Measurements from ENCODE around the gene HPGDS. TPM values are rescaled to one million over a fixed set of nuclear protein-coding genes. Genes with fewer than 3 reads are reported as not detected.

HPGDS gene
- total RNA-seq, 1 experiment from 2014 or later: not detected

- CTCF ChIA-PET: no interaction called here
- H3K4me3 Mint-ChIP-seq: no peak overlapping the region
- H3K27ac Mint-ChIP-seq: no peak overlapping the region
- DNase-seq (ENCODE audit: low spot score) (no peak), ATAC-seq (no peak)
- TF ChIP-seq, protein P1, sequence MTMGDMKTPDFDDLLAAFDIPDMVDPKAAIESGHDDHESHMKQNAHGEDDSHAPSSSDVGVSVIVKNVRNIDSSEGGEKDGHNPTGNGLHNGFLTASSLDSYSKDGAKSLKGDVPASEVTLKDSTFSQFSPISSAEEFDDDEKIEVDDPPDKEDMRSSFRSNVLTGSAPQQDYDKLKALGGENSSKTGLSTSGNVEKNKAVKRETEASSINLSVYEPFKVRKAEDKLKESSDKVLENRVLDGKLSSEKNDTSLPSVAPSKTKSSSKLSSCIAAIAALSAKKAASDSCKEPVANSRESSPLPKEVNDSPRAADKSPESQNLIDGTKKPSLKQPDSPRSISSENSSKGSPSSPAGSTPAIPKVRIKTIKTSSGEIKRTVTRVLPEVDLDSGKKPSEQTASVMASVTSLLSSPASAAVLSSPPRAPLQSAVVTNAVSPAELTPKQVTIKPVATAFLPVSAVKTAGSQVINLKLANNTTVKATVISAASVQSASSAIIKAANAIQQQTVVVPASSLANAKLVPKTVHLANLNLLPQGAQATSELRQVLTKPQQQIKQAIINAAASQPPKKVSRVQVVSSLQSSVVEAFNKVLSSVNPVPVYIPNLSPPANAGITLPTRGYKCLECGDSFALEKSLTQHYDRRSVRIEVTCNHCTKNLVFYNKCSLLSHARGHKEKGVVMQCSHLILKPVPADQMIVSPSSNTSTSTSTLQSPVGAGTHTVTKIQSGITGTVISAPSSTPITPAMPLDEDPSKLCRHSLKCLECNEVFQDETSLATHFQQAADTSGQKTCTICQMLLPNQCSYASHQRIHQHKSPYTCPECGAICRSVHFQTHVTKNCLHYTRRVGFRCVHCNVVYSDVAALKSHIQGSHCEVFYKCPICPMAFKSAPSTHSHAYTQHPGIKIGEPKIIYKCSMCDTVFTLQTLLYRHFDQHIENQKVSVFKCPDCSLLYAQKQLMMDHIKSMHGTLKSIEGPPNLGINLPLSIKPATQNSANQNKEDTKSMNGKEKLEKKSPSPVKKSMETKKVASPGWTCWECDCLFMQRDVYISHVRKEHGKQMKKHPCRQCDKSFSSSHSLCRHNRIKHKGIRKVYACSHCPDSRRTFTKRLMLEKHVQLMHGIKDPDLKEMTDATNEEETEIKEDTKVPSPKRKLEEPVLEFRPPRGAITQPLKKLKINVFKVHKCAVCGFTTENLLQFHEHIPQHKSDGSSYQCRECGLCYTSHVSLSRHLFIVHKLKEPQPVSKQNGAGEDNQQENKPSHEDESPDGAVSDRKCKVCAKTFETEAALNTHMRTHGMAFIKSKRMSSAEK (CRISPR knock-in tag; IDR thresholded peaks at IDR 0.05; ENCODE audit: borderline replicate concordance): no peak
- no peak for TF ChIP-seq ZNF121 (CRISPR knock-in tag; IDR thresholded peaks at IDR 0.05)
- H3K27me3 Mint-ChIP-seq (ENCODE audit: low read depth): no peaks in the 10 kb centered on the region
- POLR2A ChIA-PET: no interaction called here
- H3K4me1 Mint-ChIP-seq: peaks cover 11% of the 10 kb centered on the region
- H3K9me3 Mint-ChIP-seq: no peaks in the 10 kb centered on the region
- no peaks in the 10 kb centered on the region for H3K36me3 Mint-ChIP-seq
Observed at GRCh38 chr4:94336303-94336702, 6.3 kb downstream of the HPGDS start.

GRCh38 chr4:94334962-94335361 lies 7.7 kb downstream of the HPGDS start:
- POLR2A ChIA-PET: no interaction called here
- peak overlapping the region; percentile 21; the same call in 1 of the 2 replicates for H3K27ac Mint-ChIP-seq
- H3K36me3 Mint-ChIP-seq: no peaks in the 10 kb centered on the region
- ATAC-seq: peak; percentile 67
- CTCF ChIA-PET: no interaction called here
- TF ChIP-seq, protein P2, sequence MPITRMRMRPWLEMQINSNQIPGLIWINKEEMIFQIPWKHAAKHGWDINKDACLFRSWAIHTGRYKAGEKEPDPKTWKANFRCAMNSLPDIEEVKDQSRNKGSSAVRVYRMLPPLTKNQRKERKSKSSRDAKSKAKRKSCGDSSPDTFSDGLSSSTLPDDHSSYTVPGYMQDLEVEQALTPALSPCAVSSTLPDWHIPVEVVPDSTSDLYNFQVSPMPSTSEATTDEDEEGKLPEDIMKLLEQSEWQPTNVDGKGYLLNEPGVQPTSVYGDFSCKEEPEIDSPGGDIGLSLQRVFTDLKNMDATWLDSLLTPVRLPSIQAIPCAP (CRISPR knock-in tag; IDR thresholded peaks at IDR 0.05): no peak
- TF ChIP-seq CBFB (CRISPR knock-in tag; IDR thresholded peaks at IDR 0.05; ENCODE audit: low read depth) (no peak), FOXJ3 (CRISPR knock-in tag; IDR thresholded peaks at IDR 0.05; ENCODE audit: borderline replicate concordance) (no peak)
- no peaks in the 10 kb centered on the region for H3K9me3 Mint-ChIP-seq
- no peak overlapping the region for H3K4me3 Mint-ChIP-seq
- DNase-seq (ENCODE audit: low spot score): no peak
- peaks cover 11% of the 10 kb centered on the region for H3K4me1 Mint-ChIP-seq
- no peaks in the 10 kb centered on the region for H3K27me3 Mint-ChIP-seq (ENCODE audit: low read depth)

DNA sequence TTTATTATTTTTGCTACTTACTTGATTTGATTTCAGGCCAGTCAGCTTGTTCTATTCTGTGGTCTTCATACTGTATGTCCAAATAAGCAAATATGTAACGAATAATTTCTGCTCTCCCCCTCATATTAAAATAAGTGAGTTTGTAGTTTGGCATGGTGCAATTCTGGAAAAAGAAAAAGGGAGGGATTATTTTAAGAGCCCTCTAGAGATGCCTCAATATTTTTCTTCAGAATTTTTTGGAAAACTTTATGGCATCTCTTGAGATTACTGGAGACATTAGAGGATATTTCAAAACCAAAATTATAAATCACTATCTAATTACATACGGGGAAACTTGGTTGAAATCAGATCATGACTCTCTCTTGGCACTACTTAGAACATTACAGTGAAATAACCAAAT lies 8.2 kb downstream of the HPGDS start:
- no peaks in the 10 kb centered on the region for H3K36me3 Mint-ChIP-seq
- DNase-seq (ENCODE audit: low spot score): no peak
- no peaks in the 10 kb centered on the region; the same call in 1 of the 2 replicates for H3K27me3 Mint-ChIP-seq (ENCODE audit: low read depth)
- H3K9me3 Mint-ChIP-seq: no peaks in the 10 kb centered on the region
- no peak for ATAC-seq
- H3K4me3 Mint-ChIP-seq: no peak overlapping the region
- no peak overlapping the region for H3K27ac Mint-ChIP-seq
- POLR2A ChIA-PET: interaction anchor here (0.6 kb wide), 1 partner anchor 759 kb away, joined by 3 read pairs; no protein-coding TSS in a partner anchor
- H3K4me1 Mint-ChIP-seq: peaks cover 11% of the 10 kb centered on the region
- CTCF ChIA-PET: interaction anchor here (1.2 to 1.6 kb wide), 3 partner anchors 7 to 73 kb away, joined by 3 to 8 read pairs (median 5); no protein-coding TSS in a partner anchor
- no peak for TF ChIP-seq MXD4 (CRISPR knock-in tag; IDR thresholded peaks at IDR 0.05; ENCODE audit: borderline replicate concordance)
- TF ChIP-seq FOXK1 (CRISPR knock-in tag; IDR thresholded peaks at IDR 0.05): no peak
- no peak for TF ChIP-seq ZNF317 (CRISPR knock-in tag; IDR thresholded peaks at IDR 0.05; ENCODE audit: borderline replicate concordance, low read depth)
- no peak for TF ChIP-seq ATF2 (CRISPR knock-in tag; IDR thresholded peaks at IDR 0.05; ENCODE audit: borderline replicate concordance, low read depth)
- TF ChIP-seq, protein P3, sequence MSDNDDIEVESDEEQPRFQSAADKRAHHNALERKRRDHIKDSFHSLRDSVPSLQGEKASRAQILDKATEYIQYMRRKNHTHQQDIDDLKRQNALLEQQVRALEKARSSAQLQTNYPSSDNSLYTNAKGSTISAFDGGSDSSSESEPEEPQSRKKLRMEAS (CRISPR knock-in tag; IDR thresholded peaks at IDR 0.05): no peak
- TF ChIP-seq, protein P4, sequence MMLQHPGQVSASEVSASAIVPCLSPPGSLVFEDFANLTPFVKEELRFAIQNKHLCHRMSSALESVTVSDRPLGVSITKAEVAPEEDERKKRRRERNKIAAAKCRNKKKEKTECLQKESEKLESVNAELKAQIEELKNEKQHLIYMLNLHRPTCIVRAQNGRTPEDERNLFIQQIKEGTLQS (CRISPR knock-in tag; conservative IDR thresholded peaks at IDR 0.05): no peak
- TF ChIP-seq ZNF121 (CRISPR knock-in tag; IDR thresholded peaks at IDR 0.05): no peak

- ChIA-PET CTCF (interaction anchor here (1.0 to 1.6 kb wide), 6 partner anchors 8 to 290 kb away, joined by 3 to 8 read pairs (median 4); no protein-coding TSS in a partner anchor), POLR2A (interaction anchor here (0.6 kb wide), 1 partner anchor 760 kb away, joined by 3 read pairs; no protein-coding TSS in a partner anchor)
- DNase-seq (ENCODE audit: low spot score) (no peak), ATAC-seq (no peak)
- Mint-ChIP-seq H3K4me3 (no peak overlapping the region), H3K4me1 (peaks cover 11% of the 10 kb centered on the region), H3K36me3 (no peaks in the 10 kb centered on the region), H3K27me3 (ENCODE audit: low read depth) (no peaks in the 10 kb centered on the region; the same call in 1 of the 2 replicates), H3K27ac (no peak overlapping the region), H3K9me3 (no peaks in the 10 kb centered on the region; the same call in 1 of the 2 replicates)
- TF ChIP-seq ZSCAN18 (CRISPR knock-in tag; IDR thresholded peaks at IDR 0.05) (no peak), HMGXB4 (CRISPR knock-in tag; IDR thresholded peaks at IDR 0.05) (no peak), FOXP4 (CRISPR knock-in tag; IDR thresholded peaks at IDR 0.05) (no peak)
- TF ChIP-seq, protein P3 (CRISPR knock-in tag; IDR thresholded peaks at IDR 0.05): no peak
Observed at GRCh38 chr4:94333866-94334265, 8.8 kb downstream of the HPGDS start.
